G401 (cell line): Measurements from ENCODE around the gene NEK2. TPM values are rescaled to one million over a fixed set of nuclear protein-coding genes. Genes with fewer than 3 reads are reported as not detected.
"Not testable (repeated sequence)": the region's sequence is repeated elsewhere in the genome, so short reads cannot be mapped to it uniquely, and the experiment has no call there.

ENCODE experiments used
- DNase-seq: peaks from one replicate; pipeline ENCODE4 v3.0.0-alpha.2; 2015; ENCODE audit warnings: low spot score
- in situ Hi-C: cut with HindIII; loops from 2 replicates; pipeline ENCODE4 v1.10.0; 2016; ENCODE audit warnings: low sequenced_read_pairs, mixed read lengths
- total RNA-seq: library from RNA; depleted of rRNA; stranded (reverse); fragments of >200 nt; shearing (Covaris generic); gene quantifications from 2 replicates; pipeline ENCODE4 v1.2.3, GENCODE V29; 2014

Gene NEK2
- total RNA-seq, 1 experiment from 2014 or later = 42.5 TPM

GRCh38 chr1:211698161-211699026 is 23.0 kb upstream of the NEK2 start:
- DNase-seq = peak; percentile 57
- in situ Hi-C loops = no loop called here

GRCh38 chr1:211697356-211697755 is 21.9 kb upstream of the NEK2 start:
- in situ Hi-C loops = no loop called here
- DNase-seq = no peak

GRCh38 chr1:211695135-211695816 is 19.9 kb upstream of the NEK2 start:
- DNase-seq = no peak
- in situ Hi-C loops = no loop called here

GRCh38 chr1:211693911-211694310 is 18.5 kb upstream of the NEK2 start:
- in situ Hi-C loops, DNase-seq: not testable (repeated sequence)

GRCh38 chr1:211688421-211688820 is 13.0 kb upstream of the NEK2 start:
- in situ Hi-C loops = no loop called here
- no peak for DNase-seq

- in situ Hi-C loops = no loop called here
- DNase-seq = no peak
Observed at GRCh38 chr1:211687462-211688215, 12.2 kb upstream of the NEK2 start.

GRCh38 chr1:211685823-211686222 is 10.4 kb upstream of the NEK2 start:
- in situ Hi-C loops = no loop called here
- DNase-seq = no peak

GRCh38 chr1:211684791-211685190 is 9.4 kb upstream of the NEK2 start:
- in situ Hi-C loops = no loop called here
- DNase-seq = no peak

GRCh38 chr1:211684331-211684730 is 8.9 kb upstream of the NEK2 start:
- in situ Hi-C loops = no loop called here
- no peak for DNase-seq

- no peak for DNase-seq
- in situ Hi-C loops = no loop called here
Observed at GRCh38 chr1:211683396-211684297, 8.2 kb upstream of the NEK2 start.

GRCh38 chr1:211682186-211682585 is 6.8 kb upstream of the NEK2 start:
- in situ Hi-C loops, DNase-seq: not testable (repeated sequence)

GRCh38 chr1:211680752-211681327 is 5.4 kb upstream of the NEK2 start:
- in situ Hi-C loops = no loop called here
- DNase-seq = peak; percentile 87

- no peak for DNase-seq
- in situ Hi-C loops = no loop called here
Observed at GRCh38 chr1:211677659-211678058, 2.2 kb upstream of the NEK2 start.

GRCh38 chr1:211676761-211677160 is 1.3 kb upstream of the NEK2 start:
- in situ Hi-C loops = no loop called here
- no peak for DNase-seq

GRCh38 chr1:211676106-211676583 is 724 bp upstream of the NEK2 start:
- in situ Hi-C loops = no loop called here
- DNase-seq = no peak

- no peak for DNase-seq
- in situ Hi-C loops = no loop called here
Observed at GRCh38 chr1:211667065-211667617, 8.3 kb downstream of the NEK2 start.

- in situ Hi-C loops = no loop called here
- DNase-seq = no peak
Observed at GRCh38 chr1:211660718-211661222, 14.7 kb downstream of the NEK2 start.

- in situ Hi-C loops = no loop called here
- no peak for DNase-seq
Observed at GRCh38 chr1:211656728-211657127, 18.7 kb downstream of the NEK2 start.
